Cardiac muscle cell (in vitro differentiated cells and primary cell): Measurements from ENCODE around the gene SELENOH. TPM values are rescaled to one million over a fixed set of nuclear protein-coding genes. Genes with fewer than 3 reads are reported as not detected.

Experiments
- DNase-seq, 2 donors: peaks; one replicate each; pipeline versions ENCODE4 v3.0.0 to v3.0.0-alpha.2; 2010 to 2017; ENCODE audit warnings: low read depth in 1 of 2, low spot score in 1 of 2
- H3K27ac ChIP-seq: fragments of 200-600 bp; sonication (generic); 2 replicates; pipeline ENCODE4 v1.5.1; 2016
- H3K27me3 ChIP-seq: fragments of 200-600 bp; sonication (generic); 2 replicates; pipeline ENCODE4 v1.6.0; 2016; ENCODE audit warnings: control low read depth
- H3K36me3 ChIP-seq: fragments of 200-600 bp; sonication (generic); 2 replicates; pipeline ENCODE4 v1.5.1; 2016; ENCODE audit warnings: control low read depth
- H3K4me1 ChIP-seq: fragments of 200-600 bp; sonication (generic); 2 replicates; pipeline ENCODE4 v1.8.1; 2017; ENCODE audit warnings: low read depth, mild to moderate bottlenecking, mixed run types
- H3K4me3 ChIP-seq: fragments of 200-600 bp; sonication (generic); 2 replicates; pipeline ENCODE4 v1.5.1; 2016; ENCODE audit warnings: mild to moderate bottlenecking
- H3K9me3 ChIP-seq: fragments of 200-600 bp; sonication (generic); 2 replicates; pipeline ENCODE4 v1.5.1; 2017; ENCODE audit warnings: low read depth, mild to moderate bottlenecking, control low read depth
- polyA plus RNA-seq: library from polyadenylated mRNA; unstranded; fragments of >200 nt; fragmentation: Nextera tagmentation; extraction: Ambion mirVana; gene quantifications from 2 replicates; pipeline ENCODE4 v1.2.1, GENCODE V29; 2016
- total RNA-seq: library from RNA; depleted of rRNA; stranded (reverse); fragments of >200 nt; gene quantifications from 2 replicates; pipeline ENCODE4 v1.2.3, GENCODE V29; 2016
- TF ChIP-seq, protein P1 (sequence below): IDR thresholded peaks from 2 replicates; pipeline ENCODE4 v1.5.1; 2012; ENCODE audit warnings: low read depth, mild to moderate bottlenecking, low read length

The SELENOH gene
- total and polyA plus RNA-seq, 2 experiments from 2014 or later: 289 to 311 TPM

DNA sequence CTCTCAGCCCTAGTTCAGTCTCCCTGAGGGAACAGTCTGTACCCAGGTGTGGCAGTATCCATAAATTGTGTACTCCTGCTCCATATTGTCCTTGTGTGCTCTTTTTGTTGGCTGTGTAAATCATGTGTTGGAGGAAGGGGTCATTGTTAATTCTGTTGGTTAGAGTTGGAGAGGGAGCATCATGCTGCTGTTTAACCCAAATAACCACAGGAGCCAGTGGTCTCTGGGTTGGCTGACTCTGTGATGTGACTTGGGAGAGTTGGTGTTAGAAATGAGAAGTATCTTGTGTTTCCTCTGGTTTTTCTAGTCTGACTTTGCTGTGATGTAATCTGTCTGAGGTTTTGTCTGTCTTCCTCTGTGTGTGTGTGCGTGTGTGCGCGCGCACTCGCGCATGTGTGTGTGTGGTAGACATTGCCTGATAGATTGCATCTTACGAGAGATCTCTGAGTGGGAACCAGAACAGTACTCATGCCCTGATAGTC, 50.8 kb downstream of the SELENOH start:
- Histone ChIP-seq H3K27ac (no peak overlapping the region), H3K36me3 (peaks cover 47% of the 10 kb centered on the region)
- DNase-seq: peak in 1 of 2 donors; percentile 49

DNA sequence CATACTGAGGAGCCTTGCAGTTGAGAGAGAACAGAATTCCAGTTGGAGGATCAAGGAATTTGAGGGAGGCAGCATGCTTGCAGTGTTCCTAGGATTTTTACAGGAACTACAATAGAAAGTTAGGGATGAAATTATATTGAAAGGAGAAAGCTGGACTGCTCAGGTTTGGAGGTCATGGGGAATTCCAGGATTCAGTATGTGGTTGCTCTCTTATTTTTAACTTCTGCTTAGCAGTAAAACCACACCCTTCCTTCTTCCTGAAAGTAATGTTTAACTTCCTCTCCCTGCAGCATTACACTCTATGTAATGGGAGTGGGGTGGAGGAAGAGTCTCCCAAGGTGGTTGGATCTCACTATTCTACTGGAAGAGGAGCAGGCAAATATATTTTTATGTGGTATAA, 51.6 kb downstream of the SELENOH start:
- peak overlapping the region; percentile 43 for H3K27ac ChIP-seq
- H3K9me3 ChIP-seq: no peaks in the 10 kb centered on the region
- peaks cover 9% of the 10 kb centered on the region for H3K4me1 ChIP-seq
- peaks cover 48% of the 10 kb centered on the region for H3K36me3 ChIP-seq
- H3K4me3 ChIP-seq: no peak overlapping the region
- TF ChIP-seq, protein P1, sequence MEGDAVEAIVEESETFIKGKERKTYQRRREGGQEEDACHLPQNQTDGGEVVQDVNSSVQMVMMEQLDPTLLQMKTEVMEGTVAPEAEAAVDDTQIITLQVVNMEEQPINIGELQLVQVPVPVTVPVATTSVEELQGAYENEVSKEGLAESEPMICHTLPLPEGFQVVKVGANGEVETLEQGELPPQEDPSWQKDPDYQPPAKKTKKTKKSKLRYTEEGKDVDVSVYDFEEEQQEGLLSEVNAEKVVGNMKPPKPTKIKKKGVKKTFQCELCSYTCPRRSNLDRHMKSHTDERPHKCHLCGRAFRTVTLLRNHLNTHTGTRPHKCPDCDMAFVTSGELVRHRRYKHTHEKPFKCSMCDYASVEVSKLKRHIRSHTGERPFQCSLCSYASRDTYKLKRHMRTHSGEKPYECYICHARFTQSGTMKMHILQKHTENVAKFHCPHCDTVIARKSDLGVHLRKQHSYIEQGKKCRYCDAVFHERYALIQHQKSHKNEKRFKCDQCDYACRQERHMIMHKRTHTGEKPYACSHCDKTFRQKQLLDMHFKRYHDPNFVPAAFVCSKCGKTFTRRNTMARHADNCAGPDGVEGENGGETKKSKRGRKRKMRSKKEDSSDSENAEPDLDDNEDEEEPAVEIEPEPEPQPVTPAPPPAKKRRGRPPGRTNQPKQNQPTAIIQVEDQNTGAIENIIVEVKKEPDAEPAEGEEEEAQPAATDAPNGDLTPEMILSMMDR: no peak
- no peak for DNase-seq
- H3K27me3 ChIP-seq: no peaks in the 10 kb centered on the region

More for the DNA sequence above, 50.8 kb downstream of the SELENOH start:
- Histone ChIP-seq H3K27me3 (no peaks in the 10 kb centered on the region), H3K4me3 (no peak overlapping the region), H3K4me1 (peaks cover 16% of the 10 kb centered on the region), H3K9me3 (no peaks in the 10 kb centered on the region)
- TF ChIP-seq, protein P1: no peak

Other genes starting within 250 kb of the SELENOH start
- 13.3 and 24.6 TPM in 2 replicates for gene SLC43A1, start 225.8 kb upstream of the SELENOH start, total RNA-seq
- 11.2 and 23.7 TPM in 2 replicates for gene SLC43A1, start 225.8 kb upstream of the SELENOH start, polyA plus RNA-seq
- 32.6 and 45.1 TPM in 2 replicates for gene TIMM10, start 210.7 kb upstream of the SELENOH start, total RNA-seq
- gene TIMM10, start 210.7 kb upstream of the SELENOH start, polyA plus RNA-seq: 57.3 and 64.7 TPM in 2 replicates
- 0.11 TPM in 1 of 2 replicates, not detected in the other for gene SMTNL1, start 203.9 kb upstream of the SELENOH start, total RNA-seq
- 0.47 and 0.89 TPM in 2 replicates for gene SMTNL1, start 203.9 kb upstream of the SELENOH start, polyA plus RNA-seq
- gene UBE2L6, start 173.8 kb upstream of the SELENOH start, total RNA-seq: 113 and 129 TPM in 2 replicates
- 158 and 231 TPM in 2 replicates for gene UBE2L6, start 173.8 kb upstream of the SELENOH start, polyA plus RNA-seq
- 42.8 and 51.9 TPM in 2 replicates for gene SERPING1, start 143.8 kb upstream of the SELENOH start, total RNA-seq
- gene SERPING1, start 143.8 kb upstream of the SELENOH start, polyA plus RNA-seq: 80.7 and 123 TPM in 2 replicates
- gene YPEL4, start 91.6 kb upstream of the SELENOH start, total RNA-seq: 0.70 and 1.3 TPM in 2 replicates
- gene YPEL4, start 91.6 kb upstream of the SELENOH start, polyA plus RNA-seq: 1.1 and 2.1 TPM in 2 replicates
- 16.5 and 17.2 TPM in 2 replicates for gene CLP1, start 83.7 kb upstream of the SELENOH start, total RNA-seq
- 16.7 and 17.9 TPM in 2 replicates for gene CLP1, start 83.7 kb upstream of the SELENOH start, polyA plus RNA-seq
- 30.9 and 36.8 TPM in 2 replicates for gene ZDHHC5, start 73.4 kb upstream of the SELENOH start, total RNA-seq
- gene ZDHHC5, start 73.4 kb upstream of the SELENOH start, polyA plus RNA-seq: 24.9 and 32.1 TPM in 2 replicates
- 20.2 and 48.4 TPM in 2 replicates for gene MED19, start 29.3 kb upstream of the SELENOH start, total RNA-seq
- 33.7 and 37.0 TPM in 2 replicates for gene MED19, start 29.3 kb upstream of the SELENOH start, polyA plus RNA-seq
- 49.6 and 95.3 TPM in 2 replicates for gene TMX2, start 28.9 kb upstream of the SELENOH start, total RNA-seq
- 113 and 140 TPM in 2 replicates for gene TMX2, start 28.9 kb upstream of the SELENOH start, polyA plus RNA-seq
- gene BTBD18, start 10.3 kb downstream of the SELENOH start, total RNA-seq: not detected in 2 replicates
- 1.5 and 2.4 TPM in 2 replicates for gene BTBD18, start 10.3 kb downstream of the SELENOH start, polyA plus RNA-seq
- gene CTNND1, start 20.3 kb downstream of the SELENOH start, total RNA-seq: 125 and 153 TPM in 2 replicates
- 95.4 and 125 TPM in 2 replicates for gene CTNND1, start 20.3 kb downstream of the SELENOH start, polyA plus RNA-seq